Measurements from ENCODE around the gene NT5DC1. TPM values are rescaled to one million over a fixed set of nuclear protein-coding genes. Genes with fewer than 3 reads are reported as not detected.

The NT5DC1 gene
- polyA plus RNA-seq, 1 of the 3 experiments (the other 2 are of a cell fraction), result 20.3 TPM

DNA sequence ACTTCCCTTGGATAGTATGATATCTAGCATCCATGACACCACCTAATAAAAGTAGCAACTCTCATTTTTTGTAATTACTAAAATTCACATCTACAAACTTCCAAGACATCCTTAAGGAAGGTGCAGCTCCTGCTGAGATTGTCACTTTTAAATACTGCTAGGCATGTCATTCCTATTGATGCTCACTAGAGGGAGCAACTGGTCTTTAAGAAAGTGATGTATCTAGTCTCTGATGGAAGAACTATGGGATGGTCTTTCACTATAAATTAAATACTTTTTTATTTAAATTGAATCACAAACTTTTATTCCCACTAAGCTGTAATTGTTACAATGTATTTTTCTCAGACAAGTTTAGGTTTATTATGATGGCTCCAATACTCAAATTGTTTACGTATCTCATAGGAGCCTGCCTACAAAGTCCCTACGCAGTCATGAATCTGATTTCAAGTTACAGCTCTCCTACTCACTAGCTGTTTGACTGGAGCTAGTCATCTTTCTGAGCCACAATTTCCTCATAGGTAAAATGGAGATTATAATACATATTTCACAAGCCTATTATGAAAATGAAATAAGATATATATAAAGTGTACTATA is 187.1 kb downstream of the NT5DC1 start:
- 100% methylated on average over 2 of the region's 2 CpGs for WGBS (ENCODE audit: low lambda C conversion rate)
- no peak overlapping the region for H2AFZ ChIP-seq (ENCODE audit: low read depth)
- POLR2A ChIA-PET, result interaction anchor here (0.8 to 1.3 kb wide), 2 partner anchors 8 to 59 kb away, joined by 3 to 4 read pairs; partner anchors contain the start of gene TSPYL1
- H3K9ac ChIP-seq, result no peak overlapping the region
- H3K9me2 ChIP-seq, result no peaks in the 10 kb centered on the region
- H3K27me3 ChIP-seq (ENCODE audit: insufficient read depth), result no peaks in the 10 kb centered on the region
- no peak overlapping the region for H3K4me2 ChIP-seq
- CTCF ChIA-PET, result interaction anchor here (0.6 to 3.3 kb wide), 82 partner anchors 9 to 564 kb away, joined by 3 to 58 read pairs (median 4); partner anchors contain the start of genes CALHM4, CALHM5, CALHM6 and RWDD1
- H3K4me3 ChIP-seq (ENCODE audit: low read depth in 2 of 2, low read length in 1 of 2), result no peak overlapping the region
- H3K27ac ChIP-seq (ENCODE audit: low read depth in 2 of 2, low read length in 1 of 2), result no peak overlapping the region
- H3K79me2 ChIP-seq (ENCODE audit: insufficient read depth), result no peaks in the 10 kb centered on the region
- peak; percentile 21 for DNase-seq
- no peaks in the 10 kb centered on the region for H3K9me3 ChIP-seq
- H3K4me1 ChIP-seq (ENCODE audit: control insufficient read depth in 1 of 2, insufficient read depth in 2 of 2, low read depth in 1 of 2, low read length in 1 of 2), result no peaks in the 10 kb centered on the region
- no peaks in the 10 kb centered on the region for H3F3A ChIP-seq (replicated peaks; ENCODE audit: insufficient read depth)
- H4K20me1 ChIP-seq (ENCODE audit: insufficient read depth), result no peaks in the 10 kb centered on the region
- no peaks in the 10 kb centered on the region for H3K36me3 ChIP-seq (replicated peaks in 1 of 2; ENCODE audit: control insufficient read depth in 1 of 2, insufficient read depth in 2 of 2, low read length in 1 of 2)
- TF ChIP-seq TAF1 (IDR thresholded peaks at IDR 0.05; ENCODE audit: borderline replicate concordance, low read depth, low read length) (no peak), POLR2AphosphoS5 (IDR thresholded peaks at IDR 0.05; ENCODE audit: low read depth, low read length) (no peak), TEAD4 (IDR thresholded peaks at IDR 0.05; ENCODE audit: borderline replicate concordance, insufficient read depth) (no peak), TCF12 (IDR thresholded peaks at IDR 0.05) (no peak), YY1 (IDR thresholded peaks at IDR 0.05; ENCODE audit: low read depth) (no peak), GABPA (IDR thresholded peaks at IDR 0.05; ENCODE audit: low read depth) (no peak), SMC3 (IDR thresholded peaks at IDR 0.05; ENCODE audit: low read depth, low read length) (peak; percentile 72), RCOR1 (IDR thresholded peaks at IDR 0.05; ENCODE audit: low read length) (no peak), CHD2 (IDR thresholded peaks at IDR 0.05; ENCODE audit: low read length, partially characterized antibody) (no peak), SIN3A (IDR thresholded peaks at IDR 0.05; ENCODE audit: borderline replicate concordance, low read depth, low read length) (no peak), RAD21 (IDR thresholded peaks at IDR 0.05; ENCODE audit: low read length) (peak; percentile 90), RFX5 (IDR thresholded peaks at IDR 0.05; ENCODE audit: low read length) (no peak), MEF2A (IDR thresholded peaks at IDR 0.05; ENCODE audit: borderline replicate concordance, low read depth) (no peak), ELF1 (IDR thresholded peaks at IDR 0.05) (no peak), EP300 (IDR thresholded peaks at IDR 0.05; ENCODE audit: borderline replicate concordance in 1 of 2, low read depth in 1 of 2, low read length in 1 of 2) (no peak), FOXM1 (IDR thresholded peaks at IDR 0.05; ENCODE audit: low read depth) (no peak), FOXJ3 (CRISPR knock-in tag; IDR thresholded peaks at IDR 0.05) (no peak)
- TF ChIP-seq, protein P1, sequence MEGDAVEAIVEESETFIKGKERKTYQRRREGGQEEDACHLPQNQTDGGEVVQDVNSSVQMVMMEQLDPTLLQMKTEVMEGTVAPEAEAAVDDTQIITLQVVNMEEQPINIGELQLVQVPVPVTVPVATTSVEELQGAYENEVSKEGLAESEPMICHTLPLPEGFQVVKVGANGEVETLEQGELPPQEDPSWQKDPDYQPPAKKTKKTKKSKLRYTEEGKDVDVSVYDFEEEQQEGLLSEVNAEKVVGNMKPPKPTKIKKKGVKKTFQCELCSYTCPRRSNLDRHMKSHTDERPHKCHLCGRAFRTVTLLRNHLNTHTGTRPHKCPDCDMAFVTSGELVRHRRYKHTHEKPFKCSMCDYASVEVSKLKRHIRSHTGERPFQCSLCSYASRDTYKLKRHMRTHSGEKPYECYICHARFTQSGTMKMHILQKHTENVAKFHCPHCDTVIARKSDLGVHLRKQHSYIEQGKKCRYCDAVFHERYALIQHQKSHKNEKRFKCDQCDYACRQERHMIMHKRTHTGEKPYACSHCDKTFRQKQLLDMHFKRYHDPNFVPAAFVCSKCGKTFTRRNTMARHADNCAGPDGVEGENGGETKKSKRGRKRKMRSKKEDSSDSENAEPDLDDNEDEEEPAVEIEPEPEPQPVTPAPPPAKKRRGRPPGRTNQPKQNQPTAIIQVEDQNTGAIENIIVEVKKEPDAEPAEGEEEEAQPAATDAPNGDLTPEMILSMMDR (IDR thresholded peaks at IDR 0.05), result peak; percentile 92
- TF ChIP-seq, protein P2, sequence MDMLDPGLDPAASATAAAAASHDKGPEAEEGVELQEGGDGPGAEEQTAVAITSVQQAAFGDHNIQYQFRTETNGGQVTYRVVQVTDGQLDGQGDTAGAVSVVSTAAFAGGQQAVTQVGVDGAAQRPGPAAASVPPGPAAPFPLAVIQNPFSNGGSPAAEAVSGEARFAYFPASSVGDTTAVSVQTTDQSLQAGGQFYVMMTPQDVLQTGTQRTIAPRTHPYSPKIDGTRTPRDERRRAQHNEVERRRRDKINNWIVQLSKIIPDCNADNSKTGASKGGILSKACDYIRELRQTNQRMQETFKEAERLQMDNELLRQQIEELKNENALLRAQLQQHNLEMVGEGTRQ (IDR thresholded peaks at IDR 0.05; ENCODE audit: borderline replicate concordance, low read depth, low read length), result no peak
- TF ChIP-seq, protein P3, sequence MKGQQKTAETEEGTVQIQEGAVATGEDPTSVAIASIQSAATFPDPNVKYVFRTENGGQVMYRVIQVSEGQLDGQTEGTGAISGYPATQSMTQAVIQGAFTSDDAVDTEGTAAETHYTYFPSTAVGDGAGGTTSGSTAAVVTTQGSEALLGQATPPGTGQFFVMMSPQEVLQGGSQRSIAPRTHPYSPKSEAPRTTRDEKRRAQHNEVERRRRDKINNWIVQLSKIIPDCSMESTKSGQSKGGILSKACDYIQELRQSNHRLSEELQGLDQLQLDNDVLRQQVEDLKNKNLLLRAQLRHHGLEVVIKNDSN (IDR thresholded peaks at IDR 0.05; ENCODE audit: borderline replicate concordance, low read depth), result no peak
- TF ChIP-seq, protein P4, sequence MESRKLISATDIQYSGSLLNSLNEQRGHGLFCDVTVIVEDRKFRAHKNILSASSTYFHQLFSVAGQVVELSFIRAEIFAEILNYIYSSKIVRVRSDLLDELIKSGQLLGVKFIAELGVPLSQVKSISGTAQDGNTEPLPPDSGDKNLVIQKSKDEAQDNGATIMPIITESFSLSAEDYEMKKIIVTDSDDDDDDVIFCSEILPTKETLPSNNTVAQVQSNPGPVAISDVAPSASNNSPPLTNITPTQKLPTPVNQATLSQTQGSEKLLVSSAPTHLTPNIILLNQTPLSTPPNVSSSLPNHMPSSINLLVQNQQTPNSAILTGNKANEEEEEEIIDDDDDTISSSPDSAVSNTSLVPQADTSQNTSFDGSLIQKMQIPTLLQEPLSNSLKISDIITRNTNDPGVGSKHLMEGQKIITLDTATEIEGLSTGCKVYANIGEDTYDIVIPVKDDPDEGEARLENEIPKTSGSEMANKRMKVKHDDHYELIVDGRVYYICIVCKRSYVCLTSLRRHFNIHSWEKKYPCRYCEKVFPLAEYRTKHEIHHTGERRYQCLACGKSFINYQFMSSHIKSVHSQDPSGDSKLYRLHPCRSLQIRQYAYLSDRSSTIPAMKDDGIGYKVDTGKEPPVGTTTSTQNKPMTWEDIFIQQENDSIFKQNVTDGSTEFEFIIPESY (IDR thresholded peaks at IDR 0.05; ENCODE audit: borderline replicate concordance, low read depth), result no peak
- TF ChIP-seq, protein P5, sequence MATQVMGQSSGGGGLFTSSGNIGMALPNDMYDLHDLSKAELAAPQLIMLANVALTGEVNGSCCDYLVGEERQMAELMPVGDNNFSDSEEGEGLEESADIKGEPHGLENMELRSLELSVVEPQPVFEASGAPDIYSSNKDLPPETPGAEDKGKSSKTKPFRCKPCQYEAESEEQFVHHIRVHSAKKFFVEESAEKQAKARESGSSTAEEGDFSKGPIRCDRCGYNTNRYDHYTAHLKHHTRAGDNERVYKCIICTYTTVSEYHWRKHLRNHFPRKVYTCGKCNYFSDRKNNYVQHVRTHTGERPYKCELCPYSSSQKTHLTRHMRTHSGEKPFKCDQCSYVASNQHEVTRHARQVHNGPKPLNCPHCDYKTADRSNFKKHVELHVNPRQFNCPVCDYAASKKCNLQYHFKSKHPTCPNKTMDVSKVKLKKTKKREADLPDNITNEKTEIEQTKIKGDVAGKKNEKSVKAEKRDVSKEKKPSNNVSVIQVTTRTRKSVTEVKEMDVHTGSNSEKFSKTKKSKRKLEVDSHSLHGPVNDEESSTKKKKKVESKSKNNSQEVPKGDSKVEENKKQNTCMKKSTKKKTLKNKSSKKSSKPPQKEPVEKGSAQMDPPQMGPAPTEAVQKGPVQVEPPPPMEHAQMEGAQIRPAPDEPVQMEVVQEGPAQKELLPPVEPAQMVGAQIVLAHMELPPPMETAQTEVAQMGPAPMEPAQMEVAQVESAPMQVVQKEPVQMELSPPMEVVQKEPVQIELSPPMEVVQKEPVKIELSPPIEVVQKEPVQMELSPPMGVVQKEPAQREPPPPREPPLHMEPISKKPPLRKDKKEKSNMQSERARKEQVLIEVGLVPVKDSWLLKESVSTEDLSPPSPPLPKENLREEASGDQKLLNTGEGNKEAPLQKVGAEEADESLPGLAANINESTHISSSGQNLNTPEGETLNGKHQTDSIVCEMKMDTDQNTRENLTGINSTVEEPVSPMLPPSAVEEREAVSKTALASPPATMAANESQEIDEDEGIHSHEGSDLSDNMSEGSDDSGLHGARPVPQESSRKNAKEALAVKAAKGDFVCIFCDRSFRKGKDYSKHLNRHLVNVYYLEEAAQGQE (IDR thresholded peaks at IDR 0.05; ENCODE audit: low read depth, low read length), result no peak
- TF ChIP-seq, protein P6, sequence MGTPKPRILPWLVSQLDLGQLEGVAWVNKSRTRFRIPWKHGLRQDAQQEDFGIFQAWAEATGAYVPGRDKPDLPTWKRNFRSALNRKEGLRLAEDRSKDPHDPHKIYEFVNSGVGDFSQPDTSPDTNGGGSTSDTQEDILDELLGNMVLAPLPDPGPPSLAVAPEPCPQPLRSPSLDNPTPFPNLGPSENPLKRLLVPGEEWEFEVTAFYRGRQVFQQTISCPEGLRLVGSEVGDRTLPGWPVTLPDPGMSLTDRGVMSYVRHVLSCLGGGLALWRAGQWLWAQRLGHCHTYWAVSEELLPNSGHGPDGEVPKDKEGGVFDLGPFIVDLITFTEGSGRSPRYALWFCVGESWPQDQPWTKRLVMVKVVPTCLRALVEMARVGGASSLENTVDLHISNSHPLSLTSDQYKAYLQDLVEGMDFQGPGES (IDR thresholded peaks at IDR 0.05; ENCODE audit: low read depth, low read length), result no peak
